Vagina (tissue), 2 donors: Measurements from ENCODE around the gene FRS3. TPM values are rescaled to one million over a fixed set of nuclear protein-coding genes. Genes with fewer than 3 reads are reported as not detected.

ENCODE experiments used
- DNase-seq, 2 donors: peaks; one replicate each; pipeline ENCODE4 v3.0.0-alpha.2; 2017; ENCODE audit errors: extremely low spot score in 2 of 2
- H3K27ac ChIP-seq: fragments of 200-600 bp; sonication (generic); one replicate; pipeline ENCODE4 v1.5.1; 2019
- H3K27me3 ChIP-seq: fragments of 200-600 bp; sonication (generic); one replicate; pipeline ENCODE4 v1.5.1; 2019
- H3K36me3 ChIP-seq, 2 donors: fragments of 200-600 bp; sonication (generic); one replicate each; pipeline ENCODE4 v1.5.1; 2017 to 2019
- H3K4me1 ChIP-seq: fragments of 200-600 bp; sonication (generic); one replicate; pipeline ENCODE4 v1.5.1; 2019
- H3K4me3 ChIP-seq, 2 donors: fragments of 200-600 bp; sonication (generic); 1 replicate in 1 of 2; 2 replicates in 1 of 2; pipeline ENCODE4 v1.5.1; 2016 to 2019
- H3K9me3 ChIP-seq: fragments of 200-600 bp; sonication (generic); one replicate; pipeline ENCODE4 v1.5.1; 2019
- CTCF ChIP-seq, 3 experiments: fragments of 450-650 bp in 2 of 3; fragments of 200-600 bp in 1 of 3; sonication (generic) in 1 of 3; IDR thresholded peaks; one replicate each; pipeline ENCODE4 v1.5.1; 2017 to 2019; ENCODE audit warnings: antibody characterized with exemption in 3 of 3, mild to moderate bottlenecking in 2 of 3, moderate library complexity in 2 of 3
- POLR2A ChIP-seq, 2 donors: fragments of 450-650 bp; IDR thresholded peaks; one replicate each; pipeline ENCODE4 v1.6.1; 2017; ENCODE audit warnings: antibody characterized with exemption in 2 of 2, mild to moderate bottlenecking in 2 of 2, moderate library complexity in 2 of 2
- POLR2AphosphoS5 ChIP-seq, 2 donors: sonication (generic); formaldehyde crosslinking; IDR thresholded peaks; one replicate each; pipeline ENCODE4 v1.9.0; 2017; ENCODE audit warnings: antibody characterized with exemption in 2 of 2, mild to moderate bottlenecking in 2 of 2, low read depth in 1 of 2; ENCODE audit not compliant: insufficient read depth in 1 of 2
- intact Hi-C: fragments of 100-400 bp; cut with DNase I; formaldehyde crosslinking; loops from one replicate; pipeline ENCODE4 v1.15.1; 2023
- total RNA-seq: library from RNA; depleted of rRNA; stranded (reverse); fragments of >200 nt; gene quantifications from one replicate; pipeline ENCODE4 v1.2.3, GENCODE V29; 2016

The FRS3 gene
- total RNA-seq, 1 donor from 2014 or later: 4.4 TPM

- no peak for DNase-seq
- Histone ChIP-seq H3K27ac (no peak overlapping the region), H3K9me3 (no peaks in the 10 kb centered on the region), H3K36me3 (no peaks in the 10 kb centered on the region), H3K4me1 (peaks cover 20% of the 10 kb centered on the region), H3K4me3 (no peak overlapping the region), H3K27me3 (no peaks in the 10 kb centered on the region)
- intact Hi-C loops: no loop called here
- no peak for TF ChIP-seq POLR2A (IDR thresholded peaks at IDR 0.05)
- TF ChIP-seq POLR2AphosphoS5 (IDR thresholded peaks at IDR 0.05; ENCODE audit: insufficient read depth in 1 of 2, low read depth in 1 of 2): no peak
- TF ChIP-seq CTCF (IDR thresholded peaks at IDR 0.05): no peak
These were observed 16.2 kb downstream of the FRS3 start for GRCh38 chr6:41763470-41763869.

- H3K9me3 ChIP-seq: no peaks in the 10 kb centered on the region
- no peak for DNase-seq
- intact Hi-C loops: no loop called here
- no peaks in the 10 kb centered on the region for H3K4me1 ChIP-seq
- H3K36me3 ChIP-seq: no peaks in the 10 kb centered on the region
- H3K27ac ChIP-seq: no peak overlapping the region
- TF ChIP-seq CTCF (IDR thresholded peaks at IDR 0.05) (no peak), POLR2AphosphoS5 (IDR thresholded peaks at IDR 0.05; ENCODE audit: insufficient read depth in 1 of 2, low read depth in 1 of 2) (no peak), POLR2A (IDR thresholded peaks at IDR 0.05) (no peak)
- no peak overlapping the region for H3K4me3 ChIP-seq
- no peaks in the 10 kb centered on the region for H3K27me3 ChIP-seq
These were observed 19.7 kb downstream of the FRS3 start for GRCh38 chr6:41759905-41760579.

- TF ChIP-seq CTCF (IDR thresholded peaks at IDR 0.05) (no peak), POLR2A (IDR thresholded peaks at IDR 0.05) (no peak), POLR2AphosphoS5 (IDR thresholded peaks at IDR 0.05; ENCODE audit: insufficient read depth in 1 of 2, low read depth in 1 of 2) (no peak)
These were observed 20.4 kb downstream of the FRS3 start for GRCh38 chr6:41759106-41759904.

GRCh38 chr6:41758641-41759035 lies 21.1 kb downstream of the FRS3 start:
- Histone ChIP-seq H3K9me3 (no peaks in the 10 kb centered on the region), H3K4me1 (no peaks in the 10 kb centered on the region), H3K36me3 (no peaks in the 10 kb centered on the region), H3K27ac (no peak overlapping the region), H3K4me3 (no peak overlapping the region), H3K27me3 (no peaks in the 10 kb centered on the region)
- no peak for DNase-seq
- intact Hi-C loops: no loop called here
- TF ChIP-seq CTCF (IDR thresholded peaks at IDR 0.05) (no peak), POLR2AphosphoS5 (IDR thresholded peaks at IDR 0.05; ENCODE audit: insufficient read depth in 1 of 2, low read depth in 1 of 2) (no peak), POLR2A (IDR thresholded peaks at IDR 0.05) (no peak)

More at GRCh38 chr6:41759106-41759904, 20.4 kb downstream of the FRS3 start:
- DNase-seq: no peak
- intact Hi-C loops: no loop called here
- H3K4me3 ChIP-seq: no peak overlapping the region
- H3K27me3 ChIP-seq: no peaks in the 10 kb centered on the region
- H3K9me3 ChIP-seq: no peaks in the 10 kb centered on the region
- no peaks in the 10 kb centered on the region for H3K4me1 ChIP-seq
- no peaks in the 10 kb centered on the region for H3K36me3 ChIP-seq
- H3K27ac ChIP-seq: no peak overlapping the region
